ENCODE results near the gene MAML1. TPM values are rescaled to one million over a fixed set of nuclear protein-coding genes. Genes with fewer than 3 reads are reported as not detected.

The MAML1 gene
- total RNA-seq, 1 donor from 2014 or later = 54.8 TPM

- H3K36me3 Mint-ChIP-seq (ENCODE audit: insufficient read depth) = peaks cover 25% of the 10 kb centered on the region
- no peaks in the 10 kb centered on the region for H3K9me3 Mint-ChIP-seq (ENCODE audit: low read depth)
- TF ChIP-seq CTCF (IDR thresholded peaks at IDR 0.05; ENCODE audit: unreplicated experiment) = no peak
- no peak overlapping the region for H3K27ac Mint-ChIP-seq
- no peak overlapping the region for H3K4me3 Mint-ChIP-seq (ENCODE audit: low read depth)
- DNase-seq (ENCODE audit: low spot score, unreplicated experiment) = no peak
- H3K4me1 Mint-ChIP-seq (ENCODE audit: low read depth) = no peaks in the 10 kb centered on the region
- no peaks in the 10 kb centered on the region for H3K27me3 Mint-ChIP-seq
Observed at GRCh38 chr5:179716286-179716685, 16.3 kb upstream of the MAML1 start.

GRCh38 chr5:179720222-179720621, 12.4 kb upstream of the MAML1 start:
- Mint-ChIP-seq H3K27me3 (no peaks in the 10 kb centered on the region), H3K4me3 (ENCODE audit: low read depth) (no peak overlapping the region), H3K36me3 (ENCODE audit: insufficient read depth) (peaks cover 38% of the 10 kb centered on the region), H3K4me1 (ENCODE audit: low read depth) (no peaks in the 10 kb centered on the region), H3K27ac (no peak overlapping the region), H3K9me3 (ENCODE audit: low read depth) (no peaks in the 10 kb centered on the region)
- no peak for DNase-seq (ENCODE audit: low spot score, unreplicated experiment)
- TF ChIP-seq CTCF (IDR thresholded peaks at IDR 0.05; ENCODE audit: unreplicated experiment) = no peak

GRCh38 chr5:179724163-179724562, 8.5 kb upstream of the MAML1 start:
- H3K27ac Mint-ChIP-seq = no peak overlapping the region
- no peak overlapping the region for H3K4me3 Mint-ChIP-seq (ENCODE audit: low read depth)
- H3K27me3 Mint-ChIP-seq = no peaks in the 10 kb centered on the region
- H3K4me1 Mint-ChIP-seq (ENCODE audit: low read depth) = no peaks in the 10 kb centered on the region
- no peaks in the 10 kb centered on the region for H3K9me3 Mint-ChIP-seq (ENCODE audit: low read depth)
- no peak for TF ChIP-seq CTCF (IDR thresholded peaks at IDR 0.05; ENCODE audit: unreplicated experiment)
- peaks cover 33% of the 10 kb centered on the region for H3K36me3 Mint-ChIP-seq (ENCODE audit: insufficient read depth)
- DNase-seq (ENCODE audit: low spot score, unreplicated experiment) = no peak

GRCh38 chr5:179727106-179727505, 5.5 kb upstream of the MAML1 start:
- H3K27me3 Mint-ChIP-seq = no peaks in the 10 kb centered on the region
- no peak for DNase-seq (ENCODE audit: low spot score, unreplicated experiment)
- no peak overlapping the region for H3K4me3 Mint-ChIP-seq (ENCODE audit: low read depth)
- TF ChIP-seq CTCF (IDR thresholded peaks at IDR 0.05; ENCODE audit: unreplicated experiment) = no peak
- H3K9me3 Mint-ChIP-seq (ENCODE audit: low read depth) = no peaks in the 10 kb centered on the region
- no peak overlapping the region for H3K27ac Mint-ChIP-seq
- peaks cover 3% of the 10 kb centered on the region for H3K4me1 Mint-ChIP-seq (ENCODE audit: low read depth)
- H3K36me3 Mint-ChIP-seq (ENCODE audit: insufficient read depth) = peaks cover 47% of the 10 kb centered on the region

- no peaks in the 10 kb centered on the region for H3K27me3 Mint-ChIP-seq
Observed at GRCh38 chr5:179729303-179729702, 3.3 kb upstream of the MAML1 start.

More at GRCh38 chr5:179729303-179729702, 3.3 kb upstream of the MAML1 start:
- Mint-ChIP-seq H3K9me3 (ENCODE audit: low read depth) (no peaks in the 10 kb centered on the region), H3K36me3 (ENCODE audit: insufficient read depth) (peaks cover 34% of the 10 kb centered on the region), H3K4me1 (ENCODE audit: low read depth) (peaks cover 6% of the 10 kb centered on the region), H3K4me3 (ENCODE audit: low read depth) (no peak overlapping the region), H3K27ac (no peak overlapping the region)
- TF ChIP-seq CTCF (IDR thresholded peaks at IDR 0.05; ENCODE audit: unreplicated experiment) = no peak
- DNase-seq (ENCODE audit: low spot score, unreplicated experiment) = no peak
